HFFc6 (cell line): ENCODE results near the gene TRIM26. TPM values are rescaled to one million over a fixed set of nuclear protein-coding genes. Genes with fewer than 3 reads are reported as not detected.

Source experiments
- DNase-seq: peaks from one replicate; pipeline ENCODE4 v3.0.0-alpha.2; 2018
- H3K27ac Mint-ChIP-seq: 2 replicates; pipeline ENCODE4 v1.8.0; 2020; ENCODE audit warnings: mild to moderate bottlenecking, mixed read lengths
- H3K27me3 Mint-ChIP-seq: 2 replicates; pipeline ENCODE4 v1.8.0; 2021; ENCODE audit warnings: mild to moderate bottlenecking, moderate library complexity, mixed read lengths; ENCODE audit not compliant: insufficient read depth
- H3K36me3 Mint-ChIP-seq: 2 replicates; pipeline ENCODE4 v1.8.0; 2021; ENCODE audit warnings: low read depth, mixed read lengths
- H3K4me1 Mint-ChIP-seq: 2 replicates; pipeline ENCODE4 v1.8.0; 2020; ENCODE audit warnings: low read depth, mixed read lengths
- H3K4me3 Mint-ChIP-seq: 2 replicates; pipeline ENCODE4 v1.8.0; 2020; ENCODE audit warnings: mild to moderate bottlenecking, moderate library complexity, mixed read lengths
- H3K9me3 Mint-ChIP-seq: 2 replicates; pipeline ENCODE4 v1.8.0; 2020; ENCODE audit warnings: mild to moderate bottlenecking, mixed read lengths
- CTCF ChIP-seq: fragments of 200-600 bp; sonication (generic); IDR thresholded peaks from 2 replicates; pipeline ENCODE4 v1.5.0; 2021; ENCODE audit warnings: antibody characterized with exemption, mild to moderate bottlenecking
- total RNA-seq, 6 experiments: library from RNA; stranded (reverse); fragmentation: NEBNext Ultra II Directional; extraction: Animal tissue kit (Norgen Biotek cat#: 25700); gene quantifications; 2 replicates in 1 of 6; 3 replicates in 5 of 6; pipeline ENCODE4 v1.2.3, GENCODE V29; 2021

Gene TRIM26
- total RNA-seq, 6 experiments from 2014 or later = 29.4 to 34.4 (median 32.2) TPM

GRCh38 chr6:30206799-30207618 is 6.2 kb downstream of the TRIM26 start:
- DNase-seq = peak; percentile 20
- peaks cover 2% of the 10 kb centered on the region; the same call in 1 of the 2 replicates for H3K27me3 Mint-ChIP-seq
- H3K4me3 Mint-ChIP-seq = peak overlapping the region; percentile 32
- no peaks in the 10 kb centered on the region for H3K9me3 Mint-ChIP-seq
- H3K27ac Mint-ChIP-seq = peak overlapping the region; percentile 64
- TF ChIP-seq CTCF = no peak
- H3K36me3 Mint-ChIP-seq = no peaks in the 10 kb centered on the region
- H3K4me1 Mint-ChIP-seq = peaks cover 57% of the 10 kb centered on the region

DNA sequence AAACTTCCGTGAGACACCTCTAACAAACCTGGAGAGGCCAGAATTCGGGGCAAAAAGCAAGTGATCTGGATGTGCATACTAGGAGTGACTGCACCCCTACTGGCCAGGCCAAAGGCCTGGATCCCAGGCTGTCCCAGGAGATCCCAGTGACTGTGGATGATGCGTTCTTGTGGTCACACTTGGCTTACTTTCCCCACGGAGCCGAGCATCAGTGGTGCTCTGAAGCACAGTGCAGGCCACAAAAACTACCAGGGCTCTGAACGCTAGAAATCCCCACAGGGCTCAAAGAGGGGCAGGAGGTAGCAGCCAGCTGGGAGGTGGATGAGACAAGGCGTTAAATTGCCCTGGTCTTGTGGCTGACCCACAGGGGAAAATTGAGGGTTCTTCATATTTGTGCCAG is 7.1 kb downstream of the TRIM26 start:
- peaks cover 2% of the 10 kb centered on the region; the same call in 1 of the 2 replicates for H3K27me3 Mint-ChIP-seq
- TF ChIP-seq CTCF = peak; percentile 27; the same call in 1 of the 2 replicates
- peak overlapping the region; percentile 64 for H3K27ac Mint-ChIP-seq
- peak; percentile 14 for DNase-seq
- no peaks in the 10 kb centered on the region for H3K36me3 Mint-ChIP-seq
- peaks cover 52% of the 10 kb centered on the region for H3K4me1 Mint-ChIP-seq
- no peak overlapping the region for H3K4me3 Mint-ChIP-seq
- no peaks in the 10 kb centered on the region for H3K9me3 Mint-ChIP-seq

DNA sequence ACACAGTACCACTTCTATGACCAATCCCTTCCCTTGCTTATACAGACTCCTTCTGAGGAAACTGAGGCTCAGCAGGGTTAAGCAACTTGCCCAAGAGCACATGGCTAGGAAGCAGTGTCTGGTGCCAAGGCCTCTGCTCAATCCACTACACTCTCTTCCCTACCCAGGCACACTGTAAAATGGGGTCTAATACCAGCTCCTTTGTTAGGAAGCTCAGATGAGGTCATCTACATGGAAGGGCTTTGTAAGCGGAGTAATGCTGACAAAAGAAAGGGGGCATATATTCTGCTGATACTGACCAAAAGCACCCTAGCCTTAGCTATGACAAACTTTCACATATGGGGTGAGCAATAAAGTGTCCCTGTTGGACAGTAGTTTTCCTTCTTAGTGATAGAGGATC is 9.1 kb downstream of the TRIM26 start:
- Mint-ChIP-seq H3K4me3 (no peak overlapping the region), H3K4me1 (peaks cover 39% of the 10 kb centered on the region), H3K9me3 (no peaks in the 10 kb centered on the region), H3K27ac (no peak overlapping the region), H3K27me3 (no peaks in the 10 kb centered on the region), H3K36me3 (no peaks in the 10 kb centered on the region; the same call in 1 of the 2 replicates)
- TF ChIP-seq CTCF = no peak
- no peak for DNase-seq

DNA sequence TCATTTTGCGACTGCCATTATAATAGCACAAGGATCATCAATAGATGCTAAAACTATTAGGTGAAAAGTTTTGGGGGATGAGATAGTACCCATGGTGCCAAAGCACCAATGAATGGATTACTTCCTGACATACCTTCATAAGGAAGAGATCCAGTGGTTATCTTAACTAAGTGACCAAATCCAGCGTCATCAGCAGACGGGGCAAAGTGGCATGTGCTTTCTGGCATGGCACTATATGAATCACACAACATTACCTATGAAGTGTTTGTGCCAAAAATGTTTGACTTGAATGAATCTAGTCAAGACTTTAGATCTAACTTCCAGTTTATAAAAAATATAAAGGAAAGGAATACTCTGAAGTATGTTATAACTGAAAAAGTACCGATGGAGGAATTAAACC is 10.8 kb downstream of the TRIM26 start:
- Mint-ChIP-seq H3K36me3 (no peaks in the 10 kb centered on the region; the same call in 1 of the 2 replicates), H3K4me1 (peaks cover 22% of the 10 kb centered on the region), H3K4me3 (no peak overlapping the region), H3K27me3 (no peaks in the 10 kb centered on the region; the same call in 1 of the 2 replicates), H3K9me3 (no peaks in the 10 kb centered on the region), H3K27ac (no peak overlapping the region)
- no peak for DNase-seq
- TF ChIP-seq CTCF = no peak

DNA sequence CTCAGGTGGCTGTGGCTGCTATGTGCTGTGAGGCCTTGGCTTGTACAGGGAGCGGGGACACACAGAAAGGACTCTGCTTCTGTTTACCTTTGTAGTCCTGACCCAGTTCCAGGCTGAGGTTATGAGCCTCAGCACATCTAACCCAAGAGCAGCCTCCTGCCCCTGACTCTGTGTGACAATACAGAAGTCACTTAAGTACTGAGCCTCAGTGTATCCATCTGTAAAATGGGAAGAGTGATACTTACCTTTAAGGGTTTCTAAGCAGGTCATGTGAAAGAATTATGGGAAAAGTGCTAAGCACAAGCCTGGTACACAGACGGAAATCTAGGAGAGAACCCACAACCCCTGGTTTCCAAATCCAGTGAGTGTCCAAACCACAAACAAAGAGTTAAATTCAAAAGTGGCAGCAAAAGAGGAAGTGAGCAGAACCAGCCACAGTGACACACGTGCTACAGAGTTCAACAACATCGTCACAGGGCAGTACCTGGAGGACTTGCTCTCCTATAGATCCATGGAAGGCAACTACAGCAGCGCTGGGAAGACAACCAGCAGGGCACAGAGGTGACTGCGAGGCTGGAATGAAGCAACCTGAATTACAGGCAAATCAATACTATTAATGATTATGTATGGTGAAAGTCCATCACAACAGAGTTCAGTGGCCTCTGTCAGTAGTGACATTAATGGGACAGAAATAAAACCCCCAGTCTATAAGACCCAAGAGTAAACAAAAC is 12.5 kb downstream of the TRIM26 start:
- TF ChIP-seq CTCF = no peak
- DNase-seq = no peak
- no peaks in the 10 kb centered on the region for H3K9me3 Mint-ChIP-seq
- H3K4me3 Mint-ChIP-seq = no peak overlapping the region
- no peaks in the 10 kb centered on the region; the same call in 1 of the 2 replicates for H3K36me3 Mint-ChIP-seq
- H3K27me3 Mint-ChIP-seq = no peaks in the 10 kb centered on the region; the same call in 1 of the 2 replicates
- peaks cover 11% of the 10 kb centered on the region for H3K4me1 Mint-ChIP-seq
- H3K27ac Mint-ChIP-seq = no peak overlapping the region
